HL-60/S4 (cell line): ENCODE data around the gene C7orf33.

ENCODE experiments used
- in situ Hi-C: fragments of 300-500 bp; cut with MboI; formaldehyde crosslinking; loops from 2 replicates; pipeline ENCODE4 v1.14.3; 2022; ENCODE audit warnings: low sequenced_read_pairs

C7orf33 gene

GRCh38 chr7:148623586-148624282 is 33.2 kb downstream of the C7orf33 start:
- in situ Hi-C loops: no loop called here

GRCh38 chr7:148624735-148625134 is 34.2 kb downstream of the C7orf33 start:
- in situ Hi-C loops: no loop called here

- in situ Hi-C loops: no loop called here
Measured at GRCh38 chr7:148625342-148625741, 34.8 kb downstream of the C7orf33 start.

- in situ Hi-C loops: no loop called here
Measured at GRCh38 chr7:148626828-148627227, 36.3 kb downstream of the C7orf33 start.

- in situ Hi-C loops: no loop called here
Measured at GRCh38 chr7:148628011-148628410, 37.4 kb downstream of the C7orf33 start.

GRCh38 chr7:148630078-148630477 is 39.5 kb downstream of the C7orf33 start:
- in situ Hi-C loops: no loop called here

GRCh38 chr7:148633761-148634160 is 43.2 kb downstream of the C7orf33 start:
- in situ Hi-C loops: no loop called here

GRCh38 chr7:148637094-148637493 is 46.5 kb downstream of the C7orf33 start:
- in situ Hi-C loops: no loop called here

- in situ Hi-C loops: no loop called here
Measured at GRCh38 chr7:148645898-148646297, 55.3 kb downstream of the C7orf33 start.

- in situ Hi-C loops: no loop called here
Measured at GRCh38 chr7:148650232-148650858, 59.8 kb downstream of the C7orf33 start.

GRCh38 chr7:148652773-148653172 is 62.2 kb downstream of the C7orf33 start:
- in situ Hi-C loops: no loop called here

- in situ Hi-C loops: no loop called here
Measured at GRCh38 chr7:148657929-148658328, 67.4 kb downstream of the C7orf33 start.

GRCh38 chr7:148661471-148661870 is 70.9 kb downstream of the C7orf33 start:
- in situ Hi-C loops: no loop called here

GRCh38 chr7:148662646-148663045 is 72.1 kb downstream of the C7orf33 start:
- in situ Hi-C loops: no loop called here

GRCh38 chr7:148664324-148664723 is 73.8 kb downstream of the C7orf33 start:
- in situ Hi-C loops: no loop called here

GRCh38 chr7:148665221-148665620 is 74.7 kb downstream of the C7orf33 start:
- in situ Hi-C loops: no loop called here
